ENCODE measurements around the gene FBXW7.

GRCh38 chr4:152554742-152555141 lies 18.9 kb upstream of the FBXW7 start:
- no peak for TF ChIP-seq PHF21A (CRISPR knock-in tag; IDR thresholded peaks at IDR 0.05)
- TF ChIP-seq HIVEP1 (CRISPR knock-in tag; IDR thresholded peaks at IDR 0.05): no peak
- no peak for TF ChIP-seq ZNF597 (CRISPR knock-in tag; IDR thresholded peaks at IDR 0.05)

Data from HepG2 (cell line).